HepG2 (cell line): ENCODE results near the gene GPS1. TPM values are rescaled to one million over a fixed set of nuclear protein-coding genes. Genes with fewer than 3 reads are reported as not detected.

Experiments used
- ATF5 ChIP-seq: sonication (generic); formaldehyde crosslinking; IDR thresholded peaks from 2 replicates; pipeline ENCODE4 v1.4.0; 2020; ENCODE audit warnings: mild to moderate bottlenecking, low read depth, missing genetic modification reagents
- CREBL2 ChIP-seq: sonication (generic); formaldehyde crosslinking; IDR thresholded peaks from 2 replicates; pipeline ENCODE4 v1.8.1; 2023; ENCODE audit warnings: missing genetic modification reagents, mild to moderate bottlenecking, borderline replicate concordance
- MTA1 ChIP-seq: sonication (generic); formaldehyde crosslinking; IDR thresholded peaks from 2 replicates; pipeline ENCODE4 v1.4.0; 2020; ENCODE audit warnings: missing genetic modification reagents, mild to moderate bottlenecking, borderline replicate concordance
- MYNN ChIP-seq: sonication (generic); formaldehyde crosslinking; IDR thresholded peaks from 2 replicates; pipeline ENCODE4 v1.4.0; 2020; ENCODE audit warnings: mild to moderate bottlenecking, low read depth, missing genetic modification reagents
- NFE2L1 ChIP-seq: sonication (generic); formaldehyde crosslinking; IDR thresholded peaks from 2 replicates; pipeline ENCODE4 v1.4.0; 2020; ENCODE audit warnings: missing genetic modification reagents, mild to moderate bottlenecking, borderline replicate concordance
- PCBP1 ChIP-seq: fragments of 200-400 bp; formaldehyde crosslinking; IDR thresholded peaks from 2 replicates; pipeline ENCODE4 v1.6.1; 2017; ENCODE audit warnings: mild to moderate bottlenecking, low read depth, low read length, borderline replicate concordance
- POGZ ChIP-seq: sonication (generic); formaldehyde crosslinking; IDR thresholded peaks from 2 replicates; pipeline ENCODE4 v1.4.0; 2020; ENCODE audit warnings: mild to moderate bottlenecking, missing genetic modification reagents
- RBFOX2 ChIP-seq: fragments of 200-400 bp; formaldehyde crosslinking; IDR thresholded peaks from 2 replicates; pipeline ENCODE4 v1.6.1; 2017; ENCODE audit warnings: low read depth, mild to moderate bottlenecking, low read length
- RBM39 ChIP-seq: fragments of 200-400 bp; formaldehyde crosslinking; IDR thresholded peaks from one replicate; pipeline ENCODE4 v1.6.1; 2018; ENCODE audit warnings: antibody characterized with exemption, mild to moderate bottlenecking, low read depth, low read length; ENCODE audit not compliant: poor library complexity, severe bottlenecking
- SIN3A ChIP-seq: IDR thresholded peaks from 2 replicates; pipeline ENCODE4 v1.6.1; 2011; ENCODE audit warnings: low read depth, mild to moderate bottlenecking, control low read depth, low read length, borderline replicate concordance
- TAF15 ChIP-seq: fragments of 200-400 bp; formaldehyde crosslinking; IDR thresholded peaks from one replicate; pipeline ENCODE4 v1.6.1; 2018; ENCODE audit warnings: mild to moderate bottlenecking, low read depth, low read length; ENCODE audit not compliant: poor library complexity, severe bottlenecking
- TEAD3 ChIP-seq: optimal IDR thresholded peaks from 2 replicates; pipeline ENCODE3; 2016; ENCODE audit warnings: borderline replicate concordance
- WIZ ChIP-seq: sonication (generic); formaldehyde crosslinking; IDR thresholded peaks from 2 replicates; pipeline ENCODE4 v1.5.1; 2020; ENCODE audit warnings: mild to moderate bottlenecking, missing genetic modification reagents
- ZC3H13 ChIP-seq: sonication (generic); formaldehyde crosslinking; IDR thresholded peaks from 2 replicates; pipeline ENCODE4 v1.8.1; 2023; ENCODE audit warnings: mild to moderate bottlenecking, missing genetic modification reagents, moderate library complexity
- ZNF205 ChIP-seq: IDR thresholded peaks from 2 replicates; pipeline ENCODE4 v1.6.1; 2018; ENCODE audit warnings: missing biosample characterization, missing genetic modification reagents
- ZNF230 ChIP-seq: sonication (generic); formaldehyde crosslinking; IDR thresholded peaks from 2 replicates; pipeline ENCODE4 v1.4.0; 2020; ENCODE audit warnings: mild to moderate bottlenecking, missing genetic modification reagents
- ZNF3 ChIP-seq: IDR thresholded peaks from 2 replicates; pipeline ENCODE4 v1.7.0; 2017; ENCODE audit warnings: inconsistent platforms
- ZNF564 ChIP-seq: sonication (generic); formaldehyde crosslinking; IDR thresholded peaks from 2 replicates; pipeline ENCODE4 v1.8.1; 2023; ENCODE audit warnings: mild to moderate bottlenecking, missing genetic modification reagents
- ZNF770 ChIP-seq: sonication (generic); formaldehyde crosslinking; IDR thresholded peaks from 2 replicates; pipeline ENCODE4 v1.5.0; 2020; ENCODE audit warnings: mild to moderate bottlenecking, missing genetic modification reagents
- ZNF784 ChIP-seq: sonication (generic); formaldehyde crosslinking; IDR thresholded peaks from 2 replicates; pipeline ENCODE4 v1.5.1; 2020; ENCODE audit warnings: missing genetic modification reagents, mild to moderate bottlenecking, borderline replicate concordance
- ZNF878 ChIP-seq: sonication (generic); formaldehyde crosslinking; IDR thresholded peaks from 2 replicates; pipeline ENCODE4 v1.8.1; 2023; ENCODE audit warnings: mild to moderate bottlenecking, missing genetic modification reagents, moderate library complexity
- polyA plus RNA-seq, 8 experiments: library from polyadenylated mRNA; depleted of rRNA in 3 of 8; stranded (reverse) in 7 of 8; unstranded in 1 of 8; fragments of >200 nt; fragmentation: Illumina TruSeq in 4 of 8; extraction: Trizol in 4 of 8; gene quantifications; 2 replicates each; pipeline versions ENCODE4 v1.2.1 to v1.2.3, GENCODE V29; 2011 to 2016; ENCODE audit warnings: low read depth in 4 of 8, missing spikeins in 1 of 8, mixed read lengths in 1 of 8; ENCODE audit not compliant: insufficient read depth in 1 of 8
- total RNA-seq, 5 experiments: library from RNA; depleted of rRNA; stranded (reverse); fragments of >200 nt; fragmentation: Illumina TruSeq; extraction: Trizol; gene quantifications; 2 replicates each; pipeline ENCODE4 v1.2.3, GENCODE V29; 2016; ENCODE audit warnings: low read depth in 1 of 5
- TF ChIP-seq, protein P1 (sequence below): sonication (generic); formaldehyde crosslinking; IDR thresholded peaks from 2 replicates; pipeline ENCODE4 v1.4.0; 2020; ENCODE audit warnings: missing genetic modification reagents, borderline replicate concordance

GPS1 gene
- total and polyA plus RNA-seq, 2 of the 13 experiments (the other 11 are each of a cell fraction or from before 2014, with no cell fraction given) = 124 to 128 TPM

GRCh38 chr17:82077617-82078358, 26.1 kb downstream of the GPS1 start (continued):
- TF ChIP-seq ZNF564 (no peak; the same call in 1 of the 2 replicates), ZNF205 (CRISPR knock-in tag) (no peak), TEAD3 (CRISPR knock-in tag) (no peak), WIZ (0 out of 2 replicates have a peak, but pooled peaks have one; percentile 56), ZNF770 (CRISPR knock-in tag) (no peak), ZNF784 (CRISPR knock-in tag) (no peak), MTA1 (CRISPR knock-in tag) (no peak), ATF5 (CRISPR knock-in tag) (no peak), ZNF878 (CRISPR knock-in tag) (no peak), RBFOX2 (peak; percentile 90), TAF15 (no peak), PCBP1 (0 out of 2 replicates have a peak, but pooled peaks have one; percentile 37), SIN3A (0 out of 2 replicates have a peak, but pooled peaks have one; percentile 6), RBM39 (peak; percentile 59), NFE2L1 (CRISPR knock-in tag) (no peak), ZNF230 (CRISPR knock-in tag) (0 out of 2 replicates have a peak, but pooled peaks have one; percentile 48), MYNN (CRISPR knock-in tag) (no peak), POGZ (CRISPR knock-in tag) (no peak), ZC3H13 (CRISPR knock-in tag) (peak; percentile 67; the same call in 1 of the 2 replicates), ZNF3 (no peak), CREBL2 (CRISPR knock-in tag) (no peak)
- TF ChIP-seq, protein P1, sequence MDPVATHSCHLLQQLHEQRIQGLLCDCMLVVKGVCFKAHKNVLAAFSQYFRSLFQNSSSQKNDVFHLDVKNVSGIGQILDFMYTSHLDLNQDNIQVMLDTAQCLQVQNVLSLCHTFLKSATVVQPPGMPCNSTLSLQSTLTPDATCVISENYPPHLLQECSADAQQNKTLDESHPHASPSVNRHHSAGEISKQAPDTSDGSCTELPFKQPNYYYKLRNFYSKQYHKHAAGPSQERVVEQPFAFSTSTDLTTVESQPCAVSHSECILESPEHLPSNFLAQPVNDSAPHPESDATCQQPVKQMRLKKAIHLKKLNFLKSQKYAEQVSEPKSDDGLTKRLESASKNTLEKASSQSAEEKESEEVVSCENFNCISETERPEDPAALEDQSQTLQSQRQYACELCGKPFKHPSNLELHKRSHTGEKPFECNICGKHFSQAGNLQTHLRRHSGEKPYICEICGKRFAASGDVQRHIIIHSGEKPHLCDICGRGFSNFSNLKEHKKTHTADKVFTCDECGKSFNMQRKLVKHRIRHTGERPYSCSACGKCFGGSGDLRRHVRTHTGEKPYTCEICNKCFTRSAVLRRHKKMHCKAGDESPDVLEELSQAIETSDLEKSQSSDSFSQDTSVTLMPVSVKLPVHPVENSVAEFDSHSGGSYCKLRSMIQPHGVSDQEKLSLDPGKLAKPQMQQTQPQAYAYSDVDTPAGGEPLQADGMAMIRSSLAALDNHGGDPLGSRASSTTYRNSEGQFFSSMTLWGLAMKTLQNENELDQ (CRISPR knock-in tag) = no peak
